Adrenal gland (tissue), 12 donors: ENCODE measurements around the gene EGLN2. TPM values are rescaled to one million over a fixed set of nuclear protein-coding genes. Genes with fewer than 3 reads are reported as not detected.

Source experiments
- DNase-seq, 7 donors: peaks; one replicate each; pipeline ENCODE4 v3.0.0-alpha.2; 2019 to 2020
- H3K27ac ChIP-seq, 5 donors: fragments of 200-600 bp; sonication (generic) in 4 of 5; 1 replicate in 3 of 5; 2 replicates in 2 of 5; pipeline versions ENCODE4 v1.5.1 to v1.8.0; 2016 to 2020; ENCODE audit warnings: mild to moderate bottlenecking in 1 of 5
- H3K27me3 ChIP-seq: fragments of 200-600 bp; 2 replicates; pipeline ENCODE4 v1.8.0; 2021
- H3K36me3 ChIP-seq, 2 donors: fragments of 200-600 bp; replicated peaks in 1 of 2; 1 replicate in 1 of 2; 2 replicates in 1 of 2; pipeline versions ENCODE4 v1.5.1 to v1.8.0; 2018 to 2022
- H3K4me1 ChIP-seq, 2 donors: fragments of 200-600 bp; replicated peaks in 1 of 2; 1 replicate in 1 of 2; 2 replicates in 1 of 2; pipeline versions ENCODE4 v1.5.1 to v1.8.0; 2018 to 2021
- H3K4me3 ChIP-seq, 4 donors: fragments of 200-600 bp; sonication (generic) in 3 of 4; one replicate each; pipeline ENCODE4 v1.5.1; 2016 to 2018
- H3K9me3 ChIP-seq, 3 donors: fragments of 200-600 bp; sonication (generic) in 1 of 3; replicated peaks in 1 of 3; 1 replicate in 2 of 3; 2 replicates in 1 of 3; pipeline versions ENCODE4 v1.5.1 to v1.8.0; 2016 to 2021
- CTCF ChIP-seq, 6 experiments: fragments of 450-650 bp in 4 of 6; fragments of 200-600 bp in 2 of 6; sonication (generic) in 1 of 6; IDR thresholded peaks; 1 replicate in 5 of 6; 2 replicates in 1 of 6; pipeline versions ENCODE4 v1.5.1 to v1.8.0; 2016 to 2021; ENCODE audit warnings: antibody characterized with exemption in 6 of 6, mild to moderate bottlenecking in 2 of 6, moderate library complexity in 1 of 6
- POLR2A ChIP-seq, 2 donors: fragments of 450-650 bp; IDR thresholded peaks; one replicate each; pipeline ENCODE4 v1.6.1; 2017; ENCODE audit warnings: antibody characterized with exemption in 2 of 2, mild to moderate bottlenecking in 2 of 2, moderate library complexity in 1 of 2
- WGBS, 4 donors: extraction: QIAGEN DNeasy Blood & Tissue Kit in 2 of 4; methylation state at CpG; one replicate each; pipeline versions ENCODE4 v1.1.5 to v1.1.7; 2013 to 2017; 5-methylcytosine and 5-hydroxymethylcytosine counted together
- intact Hi-C, 2 donors: fragments of 100-400 bp; cut with DNase I; formaldehyde crosslinking; loops; one replicate each; pipeline versions ENCODE4 v1.14.1 to v1.15.0; 2022 to 2023
- polyA plus RNA-seq, 3 donors: library from polyadenylated mRNA; stranded (reverse); fragments of 200-250 nt in 2 of 3; fragments of 350-450 nt in 1 of 3; fragmentation: Illumina TruSeq in 1 of 3; extraction: RNeasy Lipid Tissue Mini Kit (QIAGEN cat#74804) in 1 of 3; gene quantifications; one replicate each; pipeline ENCODE4 v1.2.3, GENCODE V29; 2013 to 2014
- total RNA-seq, 9 donors: library from RNA; depleted of rRNA in 4 of 9; stranded (reverse); fragments of >200 nt in 4 of 9; fragments of 120-200 nt in 1 of 9; fragmentation: NEBNext Ultra II Directional in 1 of 9; extraction: Animal tissue kit (Norgen Biotek cat#: 25700) in 1 of 9; gene quantifications; one replicate each; pipeline versions ENCODE4 v1.1.0 to v1.2.4, GENCODE V29; 2013 to 2023
- donor health status: healthy with polysubstance abuse.
- donor health status: Bipolar disorder and iron deficiency.
- donor health status: DM: yes; HTN: yes; CAD: no.
- donor health status: DM: no; HTN: no; CAD: no.
- donor health status: DM: no; HTN: no; CAD: no.
- donor health status: DM: yes; HTN: yes; CAD: no.

Gene EGLN2
- total and polyA plus RNA-seq, 12 donors = 53.1 to 169 (median 104) TPM

- peak; percentile 76 to 94 (median 94) for DNase-seq
- Histone ChIP-seq H3K27me3 (no peaks in the 10 kb centered on the region), H3K4me3 (peak overlapping the region in 2 of 4 donors; percentile 40 to 54), H3K4me1 (peaks cover 38 to 42% of the 10 kb centered on the region in 2 donors), H3K27ac (peak overlapping the region; percentile 41 to 94 (median 94)), H3K9me3 (no peaks in the 10 kb centered on the region), H3K36me3 (peaks cover 0 to 10% of the 10 kb centered on the region in 2 donors)
- TF ChIP-seq POLR2A (IDR thresholded peaks at IDR 0.05) (peak in 1 of 2 donors; percentile 80), CTCF (IDR thresholded peaks at IDR 0.05) (peak; percentile 10 to 72 (median 48))
- intact Hi-C loops = no loop called here
- WGBS, 4 donors = 6 to 8% (median 8%) methylated on average over 26 to 28 of the region's 28 CpGs
These were observed 868 bp upstream of the EGLN2 start for GRCh38 chr19:40797963-40798682.

- H3K36me3 ChIP-seq = peaks cover 0 to 10% of the 10 kb centered on the region in 2 donors
- intact Hi-C loops = loop anchor here in 1 of 2 donors (5.0 kb wide), 1 partner anchor 137 kb away; no protein-coding TSS in a partner anchor
- 1% methylated on average over 28 to 40 of the region's 40 CpGs for WGBS, 4 donors
- H3K4me1 ChIP-seq = peaks cover 45 to 58% of the 10 kb centered on the region in 2 donors
- TF ChIP-seq POLR2A (IDR thresholded peaks at IDR 0.05) (no peak), CTCF (IDR thresholded peaks at IDR 0.05) (no peak)
- H3K9me3 ChIP-seq = no peaks in the 10 kb centered on the region
- peak overlapping the region; percentile 20 to 94 (median 89) for H3K27ac ChIP-seq
- DNase-seq = peak in 5 of 7 donors; percentile 50 to 71 (median 66)
- no peaks in the 10 kb centered on the region for H3K27me3 ChIP-seq
- H3K4me3 ChIP-seq = peak overlapping the region in 3 of 4 donors; percentile 53 to 96 (median 87)
These were observed 757 bp downstream of the EGLN2 start for GRCh38 chr19:40799558-40800338.

GRCh38 chr19:40800339-40800996 lies 1.5 kb downstream of the EGLN2 start:
- Histone ChIP-seq H3K27ac (peak overlapping the region; percentile 20 to 94 (median 89)), H3K36me3 (peaks cover 0 to 12% of the 10 kb centered on the region in 2 donors), H3K9me3 (no peaks in the 10 kb centered on the region), H3K4me3 (peak overlapping the region in 2 of 4 donors; percentile 87 to 96), H3K4me1 (peaks cover 52 to 66% of the 10 kb centered on the region in 2 donors), H3K27me3 (no peaks in the 10 kb centered on the region)
- DNase-seq = peak in 1 of 7 donors; percentile 37
- TF ChIP-seq POLR2A (IDR thresholded peaks at IDR 0.05) (no peak), CTCF (IDR thresholded peaks at IDR 0.05) (no peak)
- intact Hi-C loops = loop anchor here in 1 of 2 donors (5.0 kb wide), 1 partner anchor 138 kb away; no protein-coding TSS in a partner anchor
- WGBS, 4 donors = 52 to 60% (median 55%) methylated on average over 12 to 27 of the region's 27 CpGs
